GM23338 (cell line): Measurements from ENCODE around the gene ZNF219.
A peak's percentile ranks its signal among the peaks of the same experiment; 100 is the strongest.

ENCODE experiments used
- CREB1 ChIP-seq: fragments of 250-450 bp; sonication (Bioruptor Pico); IDR thresholded peaks from 2 replicates; pipeline ENCODE4 v1.5.0; 2020; ENCODE audit warnings: low read depth, mild to moderate bottlenecking, moderate library complexity
- EZH2 ChIP-seq: fragments of 200-600 bp; sonication (generic); IDR thresholded peaks from one replicate; pipeline ENCODE4 v1.8.0; 2017; ENCODE audit warnings: antibody characterized with exemption, mild to moderate bottlenecking, low read depth; ENCODE audit not compliant: unreplicated experiment
- EZH2phosphoT487 ChIP-seq: fragments of 200-600 bp; sonication (generic); IDR thresholded peaks from one replicate; pipeline ENCODE4 v1.8.1; 2018; ENCODE audit warnings: antibody characterized with exemption; ENCODE audit not compliant: unreplicated experiment
- JUNB ChIP-seq: IDR thresholded peaks from one replicate; pipeline ENCODE4 v1.6.1; 2016; ENCODE audit warnings: antibody characterized with exemption; ENCODE audit not compliant: unreplicated experiment
- NANOG ChIP-seq: IDR thresholded peaks from 2 replicates; pipeline ENCODE4 v1.6.1; 2016; ENCODE audit warnings: antibody characterized with exemption, borderline replicate concordance
- POLR2AphosphoS5 ChIP-seq: IDR thresholded peaks from 2 replicates; pipeline ENCODE4 v1.6.1; 2016; ENCODE audit warnings: antibody characterized with exemption, low read depth
- STAT1 ChIP-seq: IDR thresholded peaks from one replicate; pipeline ENCODE4 v1.6.1; 2016; ENCODE audit warnings: antibody characterized with exemption; ENCODE audit not compliant: unreplicated experiment
- ZNF114 ChIP-seq: fragments of 250-450 bp; sonication (Bioruptor Pico); IDR thresholded peaks from 2 replicates; pipeline ENCODE4 v1.5.0; 2020; ENCODE audit warnings: mild to moderate bottlenecking, moderate library complexity
- ZNF331 ChIP-seq: fragments of 250-450 bp; sonication (Bioruptor Pico); IDR thresholded peaks from 2 replicates; pipeline ENCODE4 v1.5.0; 2020; ENCODE audit warnings: low read depth, mild to moderate bottlenecking, moderate library complexity
- TF ChIP-seq, protein P1 (sequence below), 2 experiments: fragments of 200-600 bp in 1 of 2; sonication (generic) in 1 of 2; conservative IDR thresholded peaks; 2 replicates each; pipeline versions ENCODE4 v1.5.1 to v1.6.1; 2016 to 2017; ENCODE audit warnings: antibody characterized with exemption in 2 of 2, low read depth in 2 of 2, mild to moderate bottlenecking in 2 of 2, moderate library complexity in 1 of 2
- TF ChIP-seq, protein P2 (sequence below): IDR thresholded peaks from one replicate; pipeline ENCODE4 v1.6.1; 2018; ENCODE audit warnings: antibody characterized with exemption; ENCODE audit not compliant: unreplicated experiment
- TF ChIP-seq, protein P3 (sequence below): IDR thresholded peaks from 2 replicates; pipeline ENCODE4 v1.6.1; 2016; ENCODE audit warnings: antibody characterized with exemption

DNA sequence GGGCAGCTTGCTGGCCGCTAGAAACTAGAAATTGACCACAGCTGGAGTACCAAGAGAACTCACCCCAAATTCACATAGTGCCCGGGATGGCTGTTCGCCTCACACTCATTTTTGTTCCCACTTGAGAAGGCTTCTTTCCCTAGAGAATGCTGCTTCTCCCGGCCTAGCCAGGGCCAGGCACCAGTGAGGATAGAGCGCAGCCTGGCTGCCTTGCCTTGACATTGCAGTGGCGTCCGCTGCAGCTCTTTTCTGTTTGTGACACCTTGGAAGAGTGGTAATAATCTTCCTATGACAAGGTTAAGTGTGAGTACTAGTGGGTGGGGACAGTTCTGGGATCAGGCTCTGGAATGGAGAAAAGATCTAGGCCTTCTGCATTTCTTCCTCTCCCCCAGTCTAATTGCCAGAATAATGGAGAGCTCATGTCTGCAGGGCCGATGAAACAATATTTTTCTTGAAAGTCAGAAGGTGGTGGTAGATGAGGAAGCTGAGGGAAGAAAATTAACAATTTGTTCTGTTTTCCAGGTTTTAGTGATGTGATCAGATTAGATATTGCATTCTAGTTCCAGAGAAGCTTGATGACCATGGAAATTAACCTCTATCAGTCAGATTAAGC lies 6.1 kb upstream of the ZNF219 start:
- TF ChIP-seq, protein P1, sequence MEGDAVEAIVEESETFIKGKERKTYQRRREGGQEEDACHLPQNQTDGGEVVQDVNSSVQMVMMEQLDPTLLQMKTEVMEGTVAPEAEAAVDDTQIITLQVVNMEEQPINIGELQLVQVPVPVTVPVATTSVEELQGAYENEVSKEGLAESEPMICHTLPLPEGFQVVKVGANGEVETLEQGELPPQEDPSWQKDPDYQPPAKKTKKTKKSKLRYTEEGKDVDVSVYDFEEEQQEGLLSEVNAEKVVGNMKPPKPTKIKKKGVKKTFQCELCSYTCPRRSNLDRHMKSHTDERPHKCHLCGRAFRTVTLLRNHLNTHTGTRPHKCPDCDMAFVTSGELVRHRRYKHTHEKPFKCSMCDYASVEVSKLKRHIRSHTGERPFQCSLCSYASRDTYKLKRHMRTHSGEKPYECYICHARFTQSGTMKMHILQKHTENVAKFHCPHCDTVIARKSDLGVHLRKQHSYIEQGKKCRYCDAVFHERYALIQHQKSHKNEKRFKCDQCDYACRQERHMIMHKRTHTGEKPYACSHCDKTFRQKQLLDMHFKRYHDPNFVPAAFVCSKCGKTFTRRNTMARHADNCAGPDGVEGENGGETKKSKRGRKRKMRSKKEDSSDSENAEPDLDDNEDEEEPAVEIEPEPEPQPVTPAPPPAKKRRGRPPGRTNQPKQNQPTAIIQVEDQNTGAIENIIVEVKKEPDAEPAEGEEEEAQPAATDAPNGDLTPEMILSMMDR (conservative IDR thresholded peaks at IDR 0.05; ENCODE audit: low read depth in 2 of 2) = peak; percentile 96 to 97
- TF ChIP-seq POLR2AphosphoS5 (no peak), EZH2 (no peak), EZH2phosphoT487 (no peak), ZNF331 (CRISPR knock-in tag) (no peak), CREB1 (0 out of 2 replicates have a peak, but pooled peaks have one; percentile 30), NANOG (no peak), JUNB (no peak), STAT1 (no peak), ZNF114 (CRISPR knock-in tag) (no peak)
- TF ChIP-seq, protein P2, sequence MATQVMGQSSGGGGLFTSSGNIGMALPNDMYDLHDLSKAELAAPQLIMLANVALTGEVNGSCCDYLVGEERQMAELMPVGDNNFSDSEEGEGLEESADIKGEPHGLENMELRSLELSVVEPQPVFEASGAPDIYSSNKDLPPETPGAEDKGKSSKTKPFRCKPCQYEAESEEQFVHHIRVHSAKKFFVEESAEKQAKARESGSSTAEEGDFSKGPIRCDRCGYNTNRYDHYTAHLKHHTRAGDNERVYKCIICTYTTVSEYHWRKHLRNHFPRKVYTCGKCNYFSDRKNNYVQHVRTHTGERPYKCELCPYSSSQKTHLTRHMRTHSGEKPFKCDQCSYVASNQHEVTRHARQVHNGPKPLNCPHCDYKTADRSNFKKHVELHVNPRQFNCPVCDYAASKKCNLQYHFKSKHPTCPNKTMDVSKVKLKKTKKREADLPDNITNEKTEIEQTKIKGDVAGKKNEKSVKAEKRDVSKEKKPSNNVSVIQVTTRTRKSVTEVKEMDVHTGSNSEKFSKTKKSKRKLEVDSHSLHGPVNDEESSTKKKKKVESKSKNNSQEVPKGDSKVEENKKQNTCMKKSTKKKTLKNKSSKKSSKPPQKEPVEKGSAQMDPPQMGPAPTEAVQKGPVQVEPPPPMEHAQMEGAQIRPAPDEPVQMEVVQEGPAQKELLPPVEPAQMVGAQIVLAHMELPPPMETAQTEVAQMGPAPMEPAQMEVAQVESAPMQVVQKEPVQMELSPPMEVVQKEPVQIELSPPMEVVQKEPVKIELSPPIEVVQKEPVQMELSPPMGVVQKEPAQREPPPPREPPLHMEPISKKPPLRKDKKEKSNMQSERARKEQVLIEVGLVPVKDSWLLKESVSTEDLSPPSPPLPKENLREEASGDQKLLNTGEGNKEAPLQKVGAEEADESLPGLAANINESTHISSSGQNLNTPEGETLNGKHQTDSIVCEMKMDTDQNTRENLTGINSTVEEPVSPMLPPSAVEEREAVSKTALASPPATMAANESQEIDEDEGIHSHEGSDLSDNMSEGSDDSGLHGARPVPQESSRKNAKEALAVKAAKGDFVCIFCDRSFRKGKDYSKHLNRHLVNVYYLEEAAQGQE = no peak
- TF ChIP-seq, protein P3, sequence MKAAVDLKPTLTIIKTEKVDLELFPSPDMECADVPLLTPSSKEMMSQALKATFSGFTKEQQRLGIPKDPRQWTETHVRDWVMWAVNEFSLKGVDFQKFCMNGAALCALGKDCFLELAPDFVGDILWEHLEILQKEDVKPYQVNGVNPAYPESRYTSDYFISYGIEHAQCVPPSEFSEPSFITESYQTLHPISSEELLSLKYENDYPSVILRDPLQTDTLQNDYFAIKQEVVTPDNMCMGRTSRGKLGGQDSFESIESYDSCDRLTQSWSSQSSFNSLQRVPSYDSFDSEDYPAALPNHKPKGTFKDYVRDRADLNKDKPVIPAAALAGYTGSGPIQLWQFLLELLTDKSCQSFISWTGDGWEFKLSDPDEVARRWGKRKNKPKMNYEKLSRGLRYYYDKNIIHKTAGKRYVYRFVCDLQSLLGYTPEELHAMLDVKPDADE = no peak
